ENCODE data around the gene ARL14EPL.
A peak's percentile ranks its signal among the peaks of the same experiment; 100 is the strongest.

ARL14EPL gene

DNA sequence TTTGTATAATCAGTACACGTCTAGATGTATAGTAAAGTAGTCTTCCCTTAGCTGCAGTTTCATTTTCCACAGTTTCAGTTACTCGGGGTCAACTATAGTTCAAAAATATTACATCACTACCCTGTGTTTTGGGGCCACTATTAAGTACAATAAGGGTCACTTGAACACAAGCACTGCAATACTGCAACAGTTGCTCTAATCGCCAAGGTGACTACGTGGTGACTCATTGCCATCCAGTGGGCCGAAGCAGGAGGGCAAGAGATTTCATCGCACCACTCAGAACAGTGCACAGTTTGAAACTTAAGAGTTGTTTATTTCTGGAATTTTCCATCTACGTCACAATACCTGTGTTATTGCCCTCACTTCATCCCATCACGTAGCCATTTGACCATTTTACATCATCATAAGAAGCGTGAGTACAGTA is at the start of gene ARL14EPL:
TSS of gene ARL14EPL (plus strand) at position 379 of the 424 bp plus-strand sequence. CDS start 18,994 bp downstream, outside the sequence.
- Histone ChIP-seq H3K4me3 (ENCODE audit: low read length) (peak within 1 kb of the TSS; percentile 52), H3K27me3 (replicated peaks; ENCODE audit: control insufficient read depth, insufficient read depth, low read length) (no peaks in the 10 kb centered on the region), H3K9me3 (ENCODE audit: control insufficient read depth, low read length) (no peaks in the 10 kb centered on the region), H3K4me1 (ENCODE audit: control insufficient read depth, insufficient read depth, low read length) (peaks cover 10% of the 10 kb centered on the region), H3K9ac (ENCODE audit: low read length) (peak within 1 kb of the TSS; percentile 20), H3K36me3 (ENCODE audit: control insufficient read depth, insufficient read depth, low read length, severe bottlenecking) (no peaks in the 10 kb centered on the region)
- peak; percentile 82 for DNase-seq (ENCODE audit: low read depth)

DNA sequence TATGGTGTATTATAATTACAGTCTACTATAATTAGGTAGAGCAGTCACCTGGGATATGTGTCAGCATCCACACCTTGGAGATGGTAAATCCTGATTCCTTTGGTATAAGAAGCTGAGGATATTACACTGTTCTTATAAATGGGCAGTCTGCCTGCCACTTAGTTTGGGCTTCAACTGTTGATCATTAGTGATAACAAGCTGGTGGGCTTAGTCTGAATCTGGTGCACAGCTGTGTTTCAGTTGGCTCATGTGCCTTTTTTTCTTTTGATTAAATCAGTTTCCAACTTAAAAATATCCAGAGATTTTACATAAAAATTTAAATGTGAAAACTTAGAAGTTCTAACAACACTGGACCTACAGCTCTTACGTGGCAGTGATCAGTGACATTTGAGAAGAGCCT is 48.8 kb upstream of the ARL14EPL start:
- Histone ChIP-seq H3K36me3 (ENCODE audit: control insufficient read depth, insufficient read depth, low read length, severe bottlenecking) (peaks cover 6% of the 10 kb centered on the region), H3K27me3 (replicated peaks; ENCODE audit: control insufficient read depth, insufficient read depth, low read length) (no peaks in the 10 kb centered on the region), H3K9me3 (ENCODE audit: control insufficient read depth, low read length) (no peaks in the 10 kb centered on the region), H3K4me1 (ENCODE audit: control insufficient read depth, insufficient read depth, low read length) (peaks cover 34% of the 10 kb centered on the region), H3K4me3 (ENCODE audit: low read length) (no peak overlapping the region), H3K9ac (ENCODE audit: low read length) (no peak overlapping the region)
- no peak for DNase-seq (ENCODE audit: low read depth)

- Histone ChIP-seq H3K4me3 (ENCODE audit: low read length) (no peak overlapping the region), H3K9ac (ENCODE audit: low read length) (no peak overlapping the region), H3K4me1 (ENCODE audit: control insufficient read depth, insufficient read depth, low read length) (peaks cover 10% of the 10 kb centered on the region), H3K9me3 (ENCODE audit: control insufficient read depth, low read length) (no peaks in the 10 kb centered on the region), H3K36me3 (ENCODE audit: control insufficient read depth, insufficient read depth, low read length, severe bottlenecking) (peaks cover 13% of the 10 kb centered on the region), H3K27me3 (replicated peaks; ENCODE audit: control insufficient read depth, insufficient read depth, low read length) (no peaks in the 10 kb centered on the region)
- DNase-seq (ENCODE audit: low read depth): peak; percentile 65
These were observed 46.2 kb upstream of the ARL14EPL start for GRCh38 chr5:115985802-115986757.

- Histone ChIP-seq H3K4me1 (ENCODE audit: control insufficient read depth, insufficient read depth, low read length) (peaks cover 17% of the 10 kb centered on the region), H3K9me3 (ENCODE audit: control insufficient read depth, low read length) (no peaks in the 10 kb centered on the region), H3K4me3 (ENCODE audit: low read length) (no peak overlapping the region), H3K9ac (ENCODE audit: low read length) (no peak overlapping the region), H3K27me3 (replicated peaks; ENCODE audit: control insufficient read depth, insufficient read depth, low read length) (no peaks in the 10 kb centered on the region), H3K36me3 (ENCODE audit: control insufficient read depth, insufficient read depth, low read length, severe bottlenecking) (peaks cover 13% of the 10 kb centered on the region)
- no peak for DNase-seq (ENCODE audit: low read depth)
These were observed 44.3 kb upstream of the ARL14EPL start for GRCh38 chr5:115988002-115988401.

GRCh38 chr5:115992848-115993350 is 39.4 kb upstream of the ARL14EPL start:
- peaks cover 7% of the 10 kb centered on the region for H3K36me3 ChIP-seq (ENCODE audit: control insufficient read depth, insufficient read depth, low read length, severe bottlenecking)
- no peaks in the 10 kb centered on the region for H3K9me3 ChIP-seq (ENCODE audit: control insufficient read depth, low read length)
- H3K4me1 ChIP-seq (ENCODE audit: control insufficient read depth, insufficient read depth, low read length): peaks cover 17% of the 10 kb centered on the region
- no peaks in the 10 kb centered on the region for H3K27me3 ChIP-seq (replicated peaks; ENCODE audit: control insufficient read depth, insufficient read depth, low read length)
- peak overlapping the region; percentile 42 for H3K4me3 ChIP-seq (ENCODE audit: low read length)
- H3K9ac ChIP-seq (ENCODE audit: low read length): peak overlapping the region; percentile 13
- DNase-seq (ENCODE audit: low read depth): no peak

- Histone ChIP-seq H3K27me3 (replicated peaks; ENCODE audit: control insufficient read depth, insufficient read depth, low read length) (no peaks in the 10 kb centered on the region), H3K4me1 (ENCODE audit: control insufficient read depth, insufficient read depth, low read length) (peaks cover 17% of the 10 kb centered on the region), H3K36me3 (ENCODE audit: control insufficient read depth, insufficient read depth, low read length, severe bottlenecking) (peaks cover 3% of the 10 kb centered on the region), H3K9ac (ENCODE audit: low read length) (no peak overlapping the region), H3K4me3 (ENCODE audit: low read length) (no peak overlapping the region), H3K9me3 (ENCODE audit: control insufficient read depth, low read length) (no peaks in the 10 kb centered on the region)
- no peak for DNase-seq (ENCODE audit: low read depth)
These were observed 36.9 kb upstream of the ARL14EPL start for GRCh38 chr5:115995351-115995750.

DNA sequence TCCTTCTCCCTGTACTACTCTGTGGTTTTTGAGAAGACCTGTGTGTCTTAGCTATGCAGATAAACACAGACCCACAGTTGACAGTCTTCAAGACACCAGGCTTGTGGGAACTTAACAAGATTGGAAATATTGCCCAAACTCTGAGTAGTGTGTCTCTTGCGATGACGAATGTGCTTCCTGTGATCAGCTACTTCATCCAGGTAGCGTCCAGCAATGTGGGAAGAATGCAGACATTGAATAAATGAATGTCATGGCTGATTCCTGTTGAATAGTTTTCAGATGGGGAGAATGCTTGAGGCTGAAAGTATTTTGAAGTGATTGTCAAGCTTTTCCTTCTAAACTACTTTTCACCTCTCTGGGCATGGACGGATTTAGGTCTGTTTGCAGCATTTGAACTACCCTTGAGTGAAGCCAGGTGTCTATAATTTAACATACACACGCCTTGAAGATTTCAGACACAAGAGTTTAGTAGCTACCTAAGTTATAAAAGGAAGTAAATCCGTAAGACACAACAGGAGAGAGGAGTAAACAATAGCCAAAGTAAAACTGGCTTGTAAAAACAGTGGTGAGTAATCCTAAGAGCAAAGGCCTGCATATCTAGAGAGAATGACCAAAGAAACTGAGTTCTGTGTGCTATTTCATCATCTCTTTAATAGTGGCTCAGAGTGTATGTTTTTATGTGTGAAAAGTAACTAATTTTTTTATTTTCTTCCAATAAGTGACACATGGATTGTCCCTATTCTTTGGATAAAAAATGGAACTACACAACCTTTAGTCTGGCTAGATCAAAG is 30.0 kb upstream of the ARL14EPL start:
- H3K9ac ChIP-seq (ENCODE audit: low read length): no peak overlapping the region
- no peak overlapping the region for H3K4me3 ChIP-seq (ENCODE audit: low read length)
- peak; percentile 58 for DNase-seq (ENCODE audit: low read depth)
- no peaks in the 10 kb centered on the region for H3K9me3 ChIP-seq (ENCODE audit: control insufficient read depth, low read length)
- H3K4me1 ChIP-seq (ENCODE audit: control insufficient read depth, insufficient read depth, low read length): peaks cover 10% of the 10 kb centered on the region
- no peaks in the 10 kb centered on the region for H3K27me3 ChIP-seq (replicated peaks; ENCODE audit: control insufficient read depth, insufficient read depth, low read length)
- H3K36me3 ChIP-seq (ENCODE audit: control insufficient read depth, insufficient read depth, low read length, severe bottlenecking): peaks cover 23% of the 10 kb centered on the region

- Histone ChIP-seq H3K9ac (ENCODE audit: low read length) (no peak overlapping the region), H3K27me3 (replicated peaks; ENCODE audit: control insufficient read depth, insufficient read depth, low read length) (no peaks in the 10 kb centered on the region), H3K4me1 (ENCODE audit: control insufficient read depth, insufficient read depth, low read length) (peaks cover 10% of the 10 kb centered on the region), H3K9me3 (ENCODE audit: control insufficient read depth, low read length) (no peaks in the 10 kb centered on the region), H3K4me3 (ENCODE audit: low read length) (no peak overlapping the region), H3K36me3 (ENCODE audit: control insufficient read depth, insufficient read depth, low read length, severe bottlenecking) (peaks cover 23% of the 10 kb centered on the region)
- no peak for DNase-seq (ENCODE audit: low read depth)
These were observed 28.0 kb upstream of the ARL14EPL start for GRCh38 chr5:116004248-116004647.

- Histone ChIP-seq H3K4me3 (ENCODE audit: low read length) (no peak overlapping the region), H3K9me3 (ENCODE audit: control insufficient read depth, low read length) (no peaks in the 10 kb centered on the region), H3K4me1 (ENCODE audit: control insufficient read depth, insufficient read depth, low read length) (peaks cover 41% of the 10 kb centered on the region), H3K9ac (ENCODE audit: low read length) (no peak overlapping the region), H3K36me3 (ENCODE audit: control insufficient read depth, insufficient read depth, low read length, severe bottlenecking) (peaks cover 12% of the 10 kb centered on the region), H3K27me3 (replicated peaks; ENCODE audit: control insufficient read depth, insufficient read depth, low read length) (no peaks in the 10 kb centered on the region)
- DNase-seq (ENCODE audit: low read depth): peak; percentile 16
These were observed 22.5 kb upstream of the ARL14EPL start for GRCh38 chr5:116009806-116010205.

- peaks cover 41% of the 10 kb centered on the region for H3K4me1 ChIP-seq (ENCODE audit: control insufficient read depth, insufficient read depth, low read length)
These were observed 21.2 kb upstream of the ARL14EPL start for GRCh38 chr5:116011046-116011445.

DNA sequence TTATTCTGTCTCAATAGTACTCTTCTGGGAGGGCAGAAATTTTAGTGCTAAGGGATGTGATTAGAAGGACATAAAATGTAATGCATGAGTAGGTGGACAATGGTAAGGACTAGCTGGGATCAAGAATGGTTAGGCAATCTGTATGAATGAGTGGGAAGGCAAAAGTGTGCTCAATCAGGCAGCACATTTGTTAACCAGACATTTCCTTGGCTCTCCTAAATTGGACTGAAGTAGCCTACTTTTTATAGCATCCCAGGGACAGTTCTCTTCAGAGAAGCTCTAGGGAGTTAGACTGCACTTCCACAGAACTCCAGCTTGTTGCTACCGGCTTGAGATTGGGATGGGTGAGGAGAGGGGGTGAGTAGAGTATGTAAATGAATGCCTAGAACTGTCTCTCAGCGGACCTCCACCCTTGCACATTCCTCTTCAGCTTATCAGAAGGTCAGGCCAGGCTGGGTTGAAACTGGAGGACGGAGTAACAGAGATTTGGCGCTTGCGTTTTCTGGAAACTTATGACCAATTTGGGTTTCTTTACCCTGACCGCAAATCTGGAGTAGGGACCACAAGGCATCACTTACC is 19.0 kb upstream of the ARL14EPL start:
- Histone ChIP-seq H3K4me3 (ENCODE audit: low read length) (peak overlapping the region; percentile 42), H3K9me3 (ENCODE audit: control insufficient read depth, low read length) (no peaks in the 10 kb centered on the region), H3K9ac (ENCODE audit: low read length) (no peak overlapping the region), H3K36me3 (ENCODE audit: control insufficient read depth, insufficient read depth, low read length, severe bottlenecking) (no peaks in the 10 kb centered on the region), H3K4me1 (ENCODE audit: control insufficient read depth, insufficient read depth, low read length) (peaks cover 41% of the 10 kb centered on the region), H3K27me3 (replicated peaks; ENCODE audit: control insufficient read depth, insufficient read depth, low read length) (no peaks in the 10 kb centered on the region)
- no peak for DNase-seq (ENCODE audit: low read depth)

More at GRCh38 chr5:116011046-116011445, 21.2 kb upstream of the ARL14EPL start:
- H3K9ac ChIP-seq (ENCODE audit: low read length): no peak overlapping the region
- H3K36me3 ChIP-seq (ENCODE audit: control insufficient read depth, insufficient read depth, low read length, severe bottlenecking): peaks cover 8% of the 10 kb centered on the region
- H3K27me3 ChIP-seq (replicated peaks; ENCODE audit: control insufficient read depth, insufficient read depth, low read length): no peaks in the 10 kb centered on the region
- H3K4me3 ChIP-seq (ENCODE audit: low read length): no peak overlapping the region
- H3K9me3 ChIP-seq (ENCODE audit: control insufficient read depth, low read length): no peaks in the 10 kb centered on the region
- DNase-seq (ENCODE audit: low read depth): peak; percentile 38

All from adipocyte (in vitro differentiated cells).